ENCODE results near the gene BRPF1.

BRPF1 gene

DNA sequence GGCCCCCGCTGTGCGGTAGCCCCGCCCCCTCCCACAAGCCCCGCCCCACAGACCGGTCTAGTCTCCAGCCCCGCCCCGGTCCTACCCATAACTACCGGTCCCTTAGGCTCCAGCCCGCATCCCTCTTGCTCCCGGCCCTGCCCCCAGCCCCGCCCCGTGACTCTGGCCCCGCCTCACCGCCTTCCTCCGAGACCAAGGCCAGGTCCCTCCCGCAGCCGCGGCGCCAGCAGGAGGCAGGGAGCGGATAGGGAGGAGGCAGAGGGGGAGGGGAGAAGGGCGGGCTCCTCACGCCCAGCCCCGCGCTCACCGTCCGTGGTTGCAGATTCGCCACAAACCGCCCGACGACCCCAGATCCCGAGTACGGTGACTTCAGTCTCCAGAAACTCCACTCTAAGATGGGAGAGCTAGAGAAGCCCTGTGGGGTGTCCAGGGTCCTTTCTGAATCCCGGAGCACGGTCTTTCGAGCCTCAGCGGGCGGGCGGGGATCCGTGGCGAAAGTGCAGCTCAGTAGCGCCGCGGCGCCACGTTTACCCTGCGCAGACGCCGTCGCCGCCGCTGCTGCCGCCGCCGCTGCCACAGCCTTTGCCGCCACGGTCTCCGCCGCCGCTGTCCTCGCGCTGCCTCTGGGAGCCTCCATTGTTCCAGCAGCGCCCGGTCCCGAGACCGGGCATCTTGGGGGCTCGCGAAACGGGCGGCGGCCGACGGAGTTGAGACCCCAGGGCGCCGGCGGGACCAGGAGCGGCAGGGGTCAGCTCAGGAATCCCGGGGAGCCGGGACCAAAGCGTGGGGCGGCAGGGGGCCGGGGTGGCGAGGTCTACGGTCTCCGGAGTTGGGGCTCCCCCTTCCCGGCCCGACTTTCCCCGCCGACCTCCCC, at the start of gene BRPF1:
TSS of gene BRPF1 (plus strand) at position 530 of the 874 bp plus-strand sequence. CDS start 2,406 bp downstream, outside the sequence.
- peak; percentile 96 for DNase-seq

DNA sequence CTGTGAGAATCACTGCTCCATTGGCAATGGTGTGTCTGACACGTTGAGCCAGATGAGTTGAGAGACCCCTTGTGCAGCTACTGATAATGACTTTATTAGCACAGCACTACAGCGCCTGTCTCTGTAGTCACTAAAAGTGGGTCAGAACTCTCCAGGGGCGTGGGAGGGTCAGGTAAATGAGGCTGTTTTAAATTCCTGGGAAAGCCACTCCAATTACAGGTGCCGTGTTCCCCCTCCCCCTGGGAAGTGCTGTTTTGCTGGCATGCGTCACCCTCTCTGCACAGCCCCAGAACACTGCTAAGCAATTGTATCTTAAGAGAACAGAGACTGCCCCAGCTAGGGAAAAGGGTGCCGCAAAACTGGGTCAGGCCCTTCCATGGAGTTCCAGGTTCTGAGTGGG, 49.4 kb upstream of the BRPF1 start:
- DNase-seq, result no peak

DNA sequence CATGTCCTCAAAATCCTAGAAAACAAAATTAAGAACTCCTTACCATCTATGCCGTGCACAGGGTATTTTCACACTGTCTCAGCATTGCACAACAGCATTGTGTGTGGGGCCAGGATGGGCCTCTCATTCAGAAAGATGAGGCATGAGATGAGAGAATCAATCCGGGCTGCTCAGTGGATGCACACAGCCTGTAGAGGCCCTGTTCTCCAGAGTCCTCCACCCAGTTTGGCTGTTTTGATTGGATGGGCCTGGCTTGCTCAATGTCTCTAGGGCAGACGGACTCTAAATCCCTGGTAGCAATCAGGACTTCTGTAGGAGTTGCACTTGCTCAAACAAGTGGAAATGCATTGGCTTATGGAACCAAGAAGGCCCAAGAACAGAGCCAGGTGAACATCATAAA, 48.1 kb upstream of the BRPF1 start:
- DNase-seq, result no peak

DNA sequence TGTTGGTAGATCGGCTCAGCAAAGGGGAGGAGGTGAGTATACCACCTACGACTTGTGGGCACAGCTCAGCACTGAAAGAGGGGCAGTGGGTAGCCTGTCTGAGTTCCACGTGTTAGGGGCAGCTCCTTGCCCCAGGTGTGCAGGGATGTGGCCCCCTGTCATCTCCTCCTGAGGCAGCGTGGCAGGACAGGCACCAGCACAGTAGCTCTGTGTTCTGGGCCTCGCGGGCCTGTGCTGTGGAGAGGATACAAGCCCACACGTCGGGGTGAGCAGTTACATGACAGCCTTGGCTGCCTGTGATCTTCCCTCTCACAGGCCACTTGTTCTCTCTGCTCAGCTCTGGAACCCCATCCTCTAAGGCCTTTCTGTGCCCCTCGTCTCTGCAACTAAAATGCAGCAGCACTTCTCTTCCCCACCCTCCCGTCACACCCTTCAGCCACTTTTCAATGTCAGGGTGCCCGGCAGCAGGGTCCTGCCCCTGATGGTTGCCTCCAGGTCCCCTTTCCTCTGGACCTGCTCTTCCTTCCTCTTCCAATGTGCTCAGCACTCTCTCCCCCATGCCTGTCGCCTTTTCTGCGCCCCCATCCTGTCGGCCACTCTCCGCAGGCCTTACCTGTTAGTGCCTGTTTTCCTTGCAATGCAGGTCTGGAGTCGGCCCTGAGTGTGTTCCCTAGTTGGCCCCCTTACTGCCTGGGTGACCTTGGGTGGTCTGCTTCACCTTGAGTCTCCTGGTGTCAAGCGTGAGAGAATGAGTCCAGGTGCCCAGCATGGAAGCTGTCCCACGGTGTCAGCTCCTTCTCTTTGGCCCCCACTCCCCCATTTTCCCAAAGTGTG, 46.1 kb upstream of the BRPF1 start:
- DNase-seq, result no peak

DNA sequence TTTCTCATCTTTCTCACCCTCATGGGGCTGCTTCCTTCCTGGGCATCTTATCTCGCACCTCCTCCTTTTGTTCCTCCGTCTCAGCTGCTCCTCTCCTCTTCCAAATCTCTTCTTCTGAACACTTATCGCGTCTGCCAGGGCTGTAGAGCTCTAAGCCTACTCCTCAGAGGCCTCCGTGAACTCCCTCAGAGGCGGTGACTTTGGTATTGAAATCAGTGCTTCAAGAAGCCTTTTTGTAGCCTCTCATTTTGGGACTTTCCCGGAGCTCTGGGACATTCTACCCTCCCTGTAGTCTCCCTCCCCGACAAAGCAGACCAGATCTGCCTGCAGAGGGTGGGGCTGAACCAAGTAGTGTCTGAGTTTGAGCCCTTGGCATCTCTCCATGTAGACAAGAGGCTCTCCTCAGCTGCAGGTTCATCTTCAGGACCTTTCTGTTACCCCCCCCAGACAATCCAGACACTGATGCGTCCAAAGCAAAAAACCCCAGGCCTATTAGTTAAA, 45.4 kb upstream of the BRPF1 start:
- DNase-seq, result no peak

GRCh38 chr3:9686703-9687102, 44.8 kb upstream of the BRPF1 start:
- DNase-seq, result no peak

GRCh38 chr3:9687514-9687913, 44.0 kb upstream of the BRPF1 start:
- DNase-seq, result no peak

- no peak for DNase-seq
Observed at GRCh38 chr3:9688961-9689360, 42.6 kb upstream of the BRPF1 start.

DNA sequence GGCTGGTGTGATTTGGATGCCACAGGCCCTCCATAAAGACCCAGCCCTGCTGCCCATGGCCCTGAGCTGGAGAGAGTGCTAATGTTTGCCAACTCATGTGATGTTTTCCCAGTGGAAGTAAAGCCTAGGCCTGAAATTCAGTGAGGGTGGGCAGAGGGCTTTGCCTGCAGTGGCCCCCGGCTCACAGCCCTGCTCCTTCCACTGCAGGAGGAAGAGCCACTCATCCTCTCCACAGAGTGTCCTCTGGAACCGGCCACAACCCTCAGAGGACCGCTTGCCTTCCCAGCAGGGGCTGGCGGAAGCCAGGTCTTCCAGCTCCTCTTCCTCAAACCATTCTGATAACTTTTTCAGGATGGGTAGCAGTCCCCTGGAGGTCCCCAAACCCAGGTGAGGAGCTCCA, 41.8 kb upstream of the BRPF1 start:
- no peak for DNase-seq

DNA sequence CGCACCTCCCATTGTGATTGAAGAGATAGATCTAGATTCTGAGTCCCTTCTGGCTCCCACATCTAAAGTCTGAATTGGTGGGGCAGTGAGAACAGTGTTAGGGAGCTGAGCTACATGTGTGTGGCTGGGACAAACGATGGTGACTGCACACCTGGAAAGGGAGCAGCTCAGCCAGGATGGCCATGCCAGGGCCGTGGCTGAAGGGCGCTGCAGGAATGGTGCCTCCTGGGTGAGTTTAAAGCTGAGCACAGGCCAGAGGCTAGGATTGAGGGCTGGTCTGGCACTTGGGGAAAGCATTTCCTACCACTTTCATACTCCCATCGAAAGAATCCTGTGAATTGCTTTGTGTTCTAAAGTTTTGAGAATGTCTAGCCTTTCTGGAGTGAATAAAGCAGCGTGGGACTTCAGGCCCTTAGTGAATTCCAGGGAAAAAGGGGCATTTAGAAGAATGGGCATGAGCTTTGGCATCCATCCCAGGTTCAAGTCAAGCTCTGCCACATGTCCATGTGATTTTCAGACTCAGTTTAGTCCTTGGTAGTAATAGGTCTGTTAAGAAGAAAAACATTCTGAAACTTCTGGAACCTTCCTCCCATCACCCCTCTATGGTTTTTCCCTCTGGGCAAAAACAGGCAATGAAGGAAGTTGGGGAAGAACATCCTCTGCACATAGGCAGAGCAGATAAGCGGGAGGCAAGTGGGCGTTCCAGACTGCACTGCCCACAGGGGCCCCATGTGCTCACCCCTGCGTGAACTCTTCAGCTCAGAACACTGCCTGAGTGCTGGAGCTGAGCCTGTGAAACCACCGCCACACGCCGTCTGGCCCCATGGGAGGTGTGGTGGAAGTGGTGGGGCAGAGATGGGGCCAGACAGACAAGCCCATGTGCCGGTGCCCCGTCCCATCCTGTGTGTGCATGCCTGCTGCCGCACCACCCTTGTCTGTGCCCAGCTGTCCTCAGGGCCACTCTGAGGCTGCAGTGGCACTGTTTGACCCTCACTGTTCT, 40.8 kb upstream of the BRPF1 start:
- no peak for DNase-seq

DNA sequence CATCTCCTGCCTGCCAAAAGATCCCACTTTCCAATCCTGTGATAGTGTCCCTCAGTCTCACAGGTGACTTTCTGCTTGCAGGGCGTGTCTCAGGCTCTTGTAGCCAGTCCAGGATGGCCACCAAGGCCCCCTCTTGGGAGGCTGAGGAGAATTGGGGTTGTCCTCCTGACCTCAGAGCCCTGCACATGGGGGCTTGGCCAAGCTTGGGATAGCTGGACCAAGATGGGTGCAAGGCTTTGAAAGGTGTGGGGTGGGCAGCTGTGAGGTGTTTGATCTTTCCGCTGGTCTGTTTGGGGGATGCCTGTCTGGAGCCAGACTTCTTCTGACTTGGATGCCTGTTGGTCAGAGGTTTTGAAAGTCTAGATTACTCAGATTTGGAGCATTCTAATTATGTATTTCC, 39.9 kb upstream of the BRPF1 start:
- no peak for DNase-seq

- no peak for DNase-seq
Observed at GRCh38 chr3:9692416-9692815, 39.1 kb upstream of the BRPF1 start.

DNA sequence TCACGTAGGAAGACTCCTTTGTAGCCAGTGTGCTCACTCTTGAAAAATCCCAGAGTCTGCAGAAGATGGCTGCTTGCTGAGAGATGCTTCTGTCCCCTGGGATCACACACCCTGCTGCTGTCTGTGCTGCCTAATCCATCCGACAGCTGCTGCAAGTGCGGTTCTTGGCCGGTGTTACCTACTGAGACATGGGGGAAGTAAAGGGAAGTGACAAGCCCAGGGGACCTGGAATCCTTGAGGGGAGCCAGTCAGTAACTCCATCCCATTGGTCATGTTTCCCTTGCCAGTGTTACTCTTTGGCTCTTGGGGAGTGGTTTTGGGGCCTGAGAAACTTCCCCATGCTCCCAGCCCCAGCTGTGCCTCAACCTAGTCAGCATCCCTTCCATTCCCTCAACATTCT, 36.2 kb upstream of the BRPF1 start:
- no peak for DNase-seq

DNA sequence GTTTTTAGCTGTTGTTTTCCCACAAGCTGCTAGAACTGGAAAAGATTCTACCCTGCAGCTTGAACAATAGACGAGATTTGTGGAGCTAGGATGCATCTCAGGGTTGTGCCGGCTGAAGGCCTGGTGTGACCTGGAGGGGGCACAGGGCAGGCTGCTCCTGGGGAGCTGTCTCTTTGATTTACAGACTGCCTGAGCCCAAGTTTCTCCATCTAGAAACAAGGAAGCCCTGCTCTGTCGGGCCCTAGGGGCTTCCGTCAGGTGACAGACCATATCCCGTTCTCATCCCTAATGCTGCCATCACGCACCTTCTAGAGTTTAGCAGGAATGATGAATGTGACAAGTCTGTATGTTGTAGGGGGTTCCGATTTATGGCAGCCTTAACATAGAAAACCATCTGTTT, 35.8 kb upstream of the BRPF1 start:
- DNase-seq, result no peak

- DNase-seq, result no peak
Observed at GRCh38 chr3:9696480-9697220, 34.9 kb upstream of the BRPF1 start.

- no peak for DNase-seq
Observed at GRCh38 chr3:9697892-9698291, 33.6 kb upstream of the BRPF1 start.

DNA sequence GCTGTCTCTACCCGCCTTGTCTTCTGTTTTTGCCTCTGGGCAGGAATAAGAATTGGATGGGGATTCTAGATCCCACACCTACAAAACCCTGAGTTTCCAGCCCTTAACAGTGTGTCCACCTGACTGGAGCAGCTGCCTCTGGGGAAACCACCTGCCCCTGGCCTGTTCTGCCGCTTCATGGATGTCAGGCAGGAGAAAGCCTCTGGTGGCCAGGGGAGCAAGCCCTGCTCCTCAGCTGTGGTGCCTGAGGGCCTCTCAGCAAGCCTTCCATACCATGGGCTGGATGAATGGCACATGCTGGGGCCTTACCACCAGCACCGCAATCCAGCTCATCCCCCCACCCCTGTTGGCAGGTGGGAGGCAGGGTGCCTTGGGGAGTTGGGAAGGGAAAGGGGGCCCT, 33.2 kb upstream of the BRPF1 start:
- no peak for DNase-seq

GRCh38 chr3:9700536-9700935, 31.0 kb upstream of the BRPF1 start:
- no peak for DNase-seq

DNA sequence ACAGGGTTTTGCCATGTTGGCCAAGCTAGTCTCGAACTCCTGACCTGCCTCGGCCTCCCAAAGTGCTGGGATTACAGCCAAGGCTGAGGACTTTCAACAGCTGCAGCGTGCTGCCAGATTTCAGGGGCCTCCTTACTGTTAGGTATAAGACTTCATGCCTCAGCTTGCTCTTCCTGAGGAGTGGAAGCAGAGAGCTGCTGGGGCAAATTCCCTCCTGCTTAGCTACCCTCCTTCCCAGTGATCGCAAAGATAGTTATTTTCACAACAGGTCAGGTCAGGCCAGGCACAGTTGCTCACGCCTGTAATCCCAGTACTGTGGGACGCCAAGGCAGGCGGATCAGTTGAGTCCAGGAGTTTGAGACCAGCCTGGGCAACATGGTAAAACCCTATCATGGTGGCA, 30.5 kb upstream of the BRPF1 start:
- DNase-seq, result no peak

DNA sequence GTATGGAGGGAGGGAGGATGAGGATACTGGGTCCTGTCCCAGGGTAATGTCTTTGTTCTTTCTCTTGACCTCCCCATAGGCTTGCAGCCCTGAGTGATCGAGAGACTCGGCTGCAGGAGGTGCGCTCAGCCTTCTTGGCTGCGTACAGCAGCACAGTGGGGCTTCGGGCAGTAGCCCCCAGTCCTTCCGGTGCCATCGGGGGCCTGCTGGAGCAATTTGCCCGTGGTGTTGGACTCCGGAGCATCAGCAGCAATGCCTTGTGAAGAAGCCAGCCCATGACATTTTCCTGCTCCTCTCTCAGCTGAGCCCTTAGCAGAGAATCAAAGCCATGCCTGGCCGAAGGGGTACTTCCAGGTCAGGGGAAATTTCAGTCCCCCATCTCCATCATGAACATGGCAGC, 29.8 kb upstream of the BRPF1 start:
- DNase-seq, result no peak

- no peak for DNase-seq
Observed at GRCh38 chr3:9703240-9703639, 28.3 kb upstream of the BRPF1 start.

All from NCI-H774 (cell line).